ENCODE measurements around the gene C12orf42.

The C12orf42 gene

GRCh38 chr12:103368167-103368566 lies 127.6 kb downstream of the C12orf42 start:
- H3K4me2 ChIP-seq (ENCODE audit: low read depth, low read length, poor library complexity, severe bottlenecking) = no peak overlapping the region
- no peaks in the 10 kb centered on the region for H3K27me3 ChIP-seq (ENCODE audit: low read length)
- TF ChIP-seq EZH2phosphoT487 (conservative IDR thresholded peaks at IDR 0.05; ENCODE audit: low read length) (no peak), CTCF (IDR thresholded peaks at IDR 0.05; ENCODE audit: insufficient read depth, low read length, poor library complexity, severe bottlenecking) (no peak)
- H3K79me2 ChIP-seq (ENCODE audit: insufficient read depth, low read length) = no peaks in the 10 kb centered on the region
- no peak overlapping the region for H3K4me3 ChIP-seq (ENCODE audit: insufficient read depth, low read length, poor library complexity, severe bottlenecking)
- H4K20me1 ChIP-seq (ENCODE audit: low read depth, low read length) = no peaks in the 10 kb centered on the region
- no peak overlapping the region for H3K27ac ChIP-seq (ENCODE audit: low read depth, low read length)
- H3K9me3 ChIP-seq (ENCODE audit: insufficient read depth, low read length) = no peaks in the 10 kb centered on the region
- H3K9me2 ChIP-seq (replicated peaks; ENCODE audit: insufficient read depth, low read length) = no peaks in the 10 kb centered on the region
- H3K36me3 ChIP-seq (ENCODE audit: low read length) = no peaks in the 10 kb centered on the region
- no peak overlapping the region for H2AFZ ChIP-seq (ENCODE audit: low read depth, low read length, severe bottlenecking)
- no peak overlapping the region for H3K9ac ChIP-seq (ENCODE audit: low read length)
- no peaks in the 10 kb centered on the region for H3F3A ChIP-seq (ENCODE audit: insufficient read depth)

- no peaks in the 10 kb centered on the region for H3K36me3 ChIP-seq (ENCODE audit: low read length)
Observed at GRCh38 chr12:103354403-103354802, 141.4 kb downstream of the C12orf42 start.

GRCh38 chr12:103353913-103354312 lies 141.9 kb downstream of the C12orf42 start:
- no peak overlapping the region for H3K4me3 ChIP-seq (ENCODE audit: insufficient read depth, low read length, poor library complexity, severe bottlenecking)
- no peak overlapping the region for H3K27ac ChIP-seq (ENCODE audit: low read depth, low read length)
- no peaks in the 10 kb centered on the region for H3K9me2 ChIP-seq (replicated peaks; ENCODE audit: insufficient read depth, low read length)
- H3K27me3 ChIP-seq (ENCODE audit: low read length) = no peaks in the 10 kb centered on the region
- no peaks in the 10 kb centered on the region for H3K9me3 ChIP-seq (ENCODE audit: insufficient read depth, low read length)
- no peaks in the 10 kb centered on the region for H3K79me2 ChIP-seq (ENCODE audit: insufficient read depth, low read length)
- H3F3A ChIP-seq (ENCODE audit: insufficient read depth) = no peaks in the 10 kb centered on the region
- no peaks in the 10 kb centered on the region for H4K20me1 ChIP-seq (ENCODE audit: low read depth, low read length)
- no peak for TF ChIP-seq EZH2phosphoT487 (conservative IDR thresholded peaks at IDR 0.05; ENCODE audit: low read length)
- TF ChIP-seq CTCF (IDR thresholded peaks at IDR 0.05; ENCODE audit: insufficient read depth, low read length, poor library complexity, severe bottlenecking) = no peak
- H2AFZ ChIP-seq (ENCODE audit: low read depth, low read length, severe bottlenecking) = no peak overlapping the region
- no peaks in the 10 kb centered on the region for H3K36me3 ChIP-seq (ENCODE audit: low read length)
- H3K9ac ChIP-seq (ENCODE audit: low read length) = no peak overlapping the region
- no peak overlapping the region for H3K4me2 ChIP-seq (ENCODE audit: low read depth, low read length, poor library complexity, severe bottlenecking)

More at GRCh38 chr12:103354403-103354802, 141.4 kb downstream of the C12orf42 start:
- H3K9me3 ChIP-seq (ENCODE audit: insufficient read depth, low read length) = no peaks in the 10 kb centered on the region
- H2AFZ ChIP-seq (ENCODE audit: low read depth, low read length, severe bottlenecking) = no peak overlapping the region
- H3K9ac ChIP-seq (ENCODE audit: low read length) = no peak overlapping the region
- no peaks in the 10 kb centered on the region for H3K9me2 ChIP-seq (replicated peaks; ENCODE audit: insufficient read depth, low read length)
- H3F3A ChIP-seq (ENCODE audit: insufficient read depth) = no peaks in the 10 kb centered on the region
- H3K4me3 ChIP-seq (ENCODE audit: insufficient read depth, low read length, poor library complexity, severe bottlenecking) = no peak overlapping the region
- H3K27ac ChIP-seq (ENCODE audit: low read depth, low read length) = no peak overlapping the region
- H3K79me2 ChIP-seq (ENCODE audit: insufficient read depth, low read length) = no peaks in the 10 kb centered on the region
- no peak for TF ChIP-seq EZH2phosphoT487 (conservative IDR thresholded peaks at IDR 0.05; ENCODE audit: low read length)
- no peaks in the 10 kb centered on the region for H4K20me1 ChIP-seq (ENCODE audit: low read depth, low read length)
- no peak overlapping the region for H3K4me2 ChIP-seq (ENCODE audit: low read depth, low read length, poor library complexity, severe bottlenecking)
- no peaks in the 10 kb centered on the region for H3K27me3 ChIP-seq (ENCODE audit: low read length)

- Histone ChIP-seq H3K9me2 (replicated peaks; ENCODE audit: insufficient read depth, low read length) (no peaks in the 10 kb centered on the region), H3K79me2 (ENCODE audit: insufficient read depth, low read length) (no peaks in the 10 kb centered on the region), H3K4me2 (ENCODE audit: low read depth, low read length, poor library complexity, severe bottlenecking) (no peak overlapping the region), H3K27ac (ENCODE audit: low read depth, low read length) (no peak overlapping the region), H3F3A (ENCODE audit: insufficient read depth) (no peaks in the 10 kb centered on the region), H3K9ac (ENCODE audit: low read length) (no peak overlapping the region), H3K9me3 (ENCODE audit: insufficient read depth, low read length) (no peaks in the 10 kb centered on the region), H3K4me3 (ENCODE audit: insufficient read depth, low read length, poor library complexity, severe bottlenecking) (no peak overlapping the region), H3K36me3 (ENCODE audit: low read length) (no peaks in the 10 kb centered on the region), H4K20me1 (ENCODE audit: low read depth, low read length) (no peaks in the 10 kb centered on the region), H3K27me3 (ENCODE audit: low read length) (no peaks in the 10 kb centered on the region), H2AFZ (ENCODE audit: low read depth, low read length, severe bottlenecking) (no peak overlapping the region)
- TF ChIP-seq CTCF (IDR thresholded peaks at IDR 0.05; ENCODE audit: insufficient read depth, low read length, poor library complexity, severe bottlenecking) = no peak
- no peak for TF ChIP-seq EZH2phosphoT487 (conservative IDR thresholded peaks at IDR 0.05; ENCODE audit: low read length)
Observed at GRCh38 chr12:103350116-103350515, 145.7 kb downstream of the C12orf42 start.
